ENCODE measurements around the gene KCNK17.

Gene KCNK17

GRCh38 chr6:39314273-39314795, at the start of gene KCNK17:
Gene KCNK17 (minus strand): TSS chr6:39314419. CDS start chr6:39314320, 99 bp downstream.
- DNase-seq: no peak

GRCh38 chr6:39363280-39363679, 49.1 kb upstream of the KCNK17 start:
- no peak for DNase-seq

GRCh38 chr6:39362487-39362865, 48.3 kb upstream of the KCNK17 start:
- peak; percentile 97 for DNase-seq

GRCh38 chr6:39361657-39362486, 47.7 kb upstream of the KCNK17 start:
- DNase-seq: peak; percentile 85

- no peak for DNase-seq
These were observed 46.2 kb upstream of the KCNK17 start for GRCh38 chr6:39360378-39360777.

- DNase-seq: peak; percentile 82
These were observed 43.9 kb upstream of the KCNK17 start for GRCh38 chr6:39357998-39358686.

GRCh38 chr6:39353698-39354315, 39.6 kb upstream of the KCNK17 start:
- DNase-seq: no peak

- DNase-seq: no peak
These were observed 36.7 kb upstream of the KCNK17 start for GRCh38 chr6:39350723-39351505.

GRCh38 chr6:39348740-39349139, 34.5 kb upstream of the KCNK17 start:
- no peak for DNase-seq

GRCh38 chr6:39347906-39348585, 33.8 kb upstream of the KCNK17 start:
- peak; percentile 86 for DNase-seq

GRCh38 chr6:39347206-39347605, 33.0 kb upstream of the KCNK17 start:
- no peak for DNase-seq

GRCh38 chr6:39344821-39345280, 30.6 kb upstream of the KCNK17 start:
- DNase-seq: peak; percentile 46

- no peak for DNase-seq
These were observed 29.2 kb upstream of the KCNK17 start for GRCh38 chr6:39343396-39343870.

GRCh38 chr6:39342692-39343395, 28.6 kb upstream of the KCNK17 start:
- DNase-seq: no peak

GRCh38 chr6:39341937-39342336, 27.7 kb upstream of the KCNK17 start:
- no peak for DNase-seq

- DNase-seq: no peak
These were observed 27.1 kb upstream of the KCNK17 start for GRCh38 chr6:39341352-39341751.

- peak; percentile 72 for DNase-seq
These were observed 25.8 kb upstream of the KCNK17 start for GRCh38 chr6:39339868-39340550.

GRCh38 chr6:39339096-39339867, 25.1 kb upstream of the KCNK17 start:
- peak; percentile 79 for DNase-seq

- no peak for DNase-seq
These were observed 24.2 kb upstream of the KCNK17 start for GRCh38 chr6:39338397-39338796.

Measured in NCI-H82 (cell line).